GM18505 (cell line): ENCODE measurements around the gene ADIPOR1.
"Not testable (repeated sequence)": the region's sequence is repeated elsewhere in the genome, so short reads cannot be mapped to it uniquely, and the experiment has no call there.

Source experiments
- ATAC-seq: cut with Tn5 transposase; IDR thresholded peaks from one replicate; pipeline ENCODE4 v1.9.1; 2021; ENCODE audit not compliant: unreplicated experiment
- POLR2A ChIP-seq: IDR thresholded peaks from 4 replicates; pipeline ENCODE4 v1.6.1; 2011; ENCODE audit warnings: borderline replicate concordance; ENCODE audit not compliant: insufficient read depth, insufficient read length; ENCODE audit errors: extremely low read depth

Gene ADIPOR1, protein sequence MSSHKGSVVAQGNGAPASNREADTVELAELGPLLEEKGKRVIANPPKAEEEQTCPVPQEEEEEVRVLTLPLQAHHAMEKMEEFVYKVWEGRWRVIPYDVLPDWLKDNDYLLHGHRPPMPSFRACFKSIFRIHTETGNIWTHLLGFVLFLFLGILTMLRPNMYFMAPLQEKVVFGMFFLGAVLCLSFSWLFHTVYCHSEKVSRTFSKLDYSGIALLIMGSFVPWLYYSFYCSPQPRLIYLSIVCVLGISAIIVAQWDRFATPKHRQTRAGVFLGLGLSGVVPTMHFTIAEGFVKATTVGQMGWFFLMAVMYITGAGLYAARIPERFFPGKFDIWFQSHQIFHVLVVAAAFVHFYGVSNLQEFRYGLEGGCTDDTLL

DNA sequence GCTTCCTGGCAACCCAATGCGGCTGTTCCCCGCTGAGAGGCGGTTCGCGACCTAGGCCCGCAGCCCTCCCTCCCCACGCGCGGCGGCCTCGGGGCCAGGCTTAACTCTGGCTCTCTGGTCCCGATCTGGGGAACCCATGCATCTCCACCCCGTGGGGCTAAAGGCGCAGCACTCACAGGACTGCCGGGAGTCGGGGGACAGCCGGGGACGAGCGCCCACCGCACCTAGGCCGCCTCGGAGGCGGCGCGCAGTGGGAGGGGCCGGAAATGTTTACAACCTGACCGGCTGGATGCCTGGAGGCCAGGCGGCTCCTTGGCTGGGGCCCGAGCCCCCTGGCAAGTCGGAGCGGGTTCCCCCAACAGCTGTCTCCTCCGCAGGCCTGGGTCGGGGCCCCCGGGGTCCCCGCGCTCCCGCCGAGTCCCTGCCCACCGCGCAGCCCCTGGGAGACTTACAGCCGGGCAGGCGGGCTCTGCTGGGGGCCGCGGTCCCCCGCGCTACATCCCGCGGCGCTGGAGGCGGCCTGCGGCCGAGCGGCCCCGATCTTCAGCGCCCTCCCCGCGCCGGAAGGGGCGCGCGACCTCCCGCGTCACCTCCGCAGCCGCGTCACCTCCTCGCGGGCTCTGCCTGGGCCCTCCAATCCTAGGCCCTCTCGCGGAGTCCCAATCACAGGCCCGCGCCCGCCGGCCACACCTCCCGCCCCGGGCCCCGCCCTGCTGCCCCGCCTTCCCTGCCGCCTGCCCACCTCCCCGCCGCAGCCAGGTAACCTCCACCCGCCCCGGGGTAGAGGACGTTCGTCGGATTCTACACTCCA, at the start of gene ADIPOR1:
Gene ADIPOR1, minus strand, starts transcription at position 580 of the 811 bp plus-strand sequence. CDS start 7,242 bp downstream, outside the sequence.
- TF ChIP-seq POLR2A, result peak; percentile 91
- ATAC-seq, result peak; percentile 98

DNA sequence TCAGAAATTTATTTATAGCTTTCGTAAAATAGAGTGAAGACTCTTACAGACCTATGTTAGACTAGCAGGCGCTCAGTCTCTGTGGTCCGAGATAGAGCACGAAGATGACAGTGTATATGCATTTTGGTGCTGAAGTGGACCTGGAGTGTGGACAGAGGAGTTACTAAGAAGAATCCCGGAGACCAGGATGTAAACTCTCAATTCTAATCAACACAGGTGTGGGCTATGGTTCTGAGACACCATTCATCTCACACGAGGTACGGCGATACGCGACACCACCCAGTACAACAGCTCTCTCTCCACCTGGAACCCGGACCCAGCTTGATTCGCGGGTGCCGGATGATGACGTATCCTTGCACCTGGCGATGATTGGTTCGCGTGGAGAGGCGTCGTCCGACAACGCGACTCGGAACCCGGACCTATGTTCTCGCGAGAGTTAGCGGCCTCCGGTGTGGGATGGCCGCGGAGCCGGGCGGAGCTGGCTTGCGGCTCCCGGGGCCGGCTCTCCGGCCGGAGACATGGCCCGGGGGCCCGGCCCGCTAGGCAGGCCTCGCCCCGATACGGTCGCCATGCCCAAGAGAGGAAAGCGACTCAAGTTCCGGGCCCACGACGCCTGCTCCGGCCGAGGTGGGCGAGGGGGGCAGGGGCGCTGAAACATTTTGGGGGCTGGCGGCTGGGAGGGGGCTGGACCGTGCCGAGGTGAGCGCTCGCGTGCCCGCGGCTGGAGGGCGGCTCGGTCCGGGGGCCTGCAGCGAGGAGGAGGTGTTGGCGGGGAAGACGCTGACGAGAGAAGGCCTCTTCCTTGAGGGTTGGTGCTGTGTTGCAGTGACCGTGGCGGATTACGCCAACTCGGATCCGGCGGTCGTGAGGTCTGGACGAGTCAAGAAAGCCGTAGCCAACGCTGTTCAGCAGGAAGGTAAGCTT, 49.1 kb upstream of the ADIPOR1 start, which contains the start of gene TMEM183A:
Gene TMEM183A, plus strand, starts transcription at position 427 of the 924 bp plus-strand sequence. Its CDS starts 92 bp downstream, at position 519.
- peak; percentile 96 for TF ChIP-seq POLR2A
- peak; percentile 93 for ATAC-seq

DNA sequence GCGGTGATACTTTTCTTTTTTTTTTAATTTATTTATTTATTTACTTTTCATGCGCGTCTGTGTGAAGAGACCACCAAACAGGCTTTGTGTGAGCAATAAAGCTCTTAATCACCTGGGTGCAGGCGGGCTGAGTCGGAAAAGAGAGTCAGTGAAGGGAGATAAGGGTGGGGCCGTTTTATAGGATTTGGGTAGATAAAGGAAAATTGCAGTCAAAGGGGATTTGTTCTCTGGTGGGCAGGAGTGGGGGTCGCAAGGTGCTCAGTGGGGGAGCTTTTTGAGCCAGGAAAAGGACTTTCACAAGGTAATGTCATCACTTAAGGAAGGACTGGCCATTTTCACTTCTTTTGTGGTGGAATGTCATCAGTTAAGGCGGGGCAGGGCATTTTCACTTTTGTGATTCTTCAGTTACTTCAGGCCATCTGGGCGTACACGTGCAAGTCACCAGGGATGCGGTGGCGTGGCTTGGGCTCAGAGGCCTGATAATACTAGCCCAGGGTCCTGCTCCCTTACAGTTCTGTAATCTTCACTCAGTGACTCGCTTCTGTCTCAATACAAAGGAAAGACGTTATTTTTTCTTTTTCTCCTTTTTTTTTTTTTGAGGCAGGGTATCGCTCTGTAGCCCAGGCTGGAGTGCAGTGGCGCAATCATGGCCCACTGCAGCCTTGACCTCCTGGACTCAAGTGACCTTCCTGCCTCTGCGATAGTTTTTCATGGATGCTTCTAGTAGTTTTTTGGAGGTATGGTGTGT, 47.5 kb upstream of the ADIPOR1 start:
- ATAC-seq, result not testable (repeated sequence)

DNA sequence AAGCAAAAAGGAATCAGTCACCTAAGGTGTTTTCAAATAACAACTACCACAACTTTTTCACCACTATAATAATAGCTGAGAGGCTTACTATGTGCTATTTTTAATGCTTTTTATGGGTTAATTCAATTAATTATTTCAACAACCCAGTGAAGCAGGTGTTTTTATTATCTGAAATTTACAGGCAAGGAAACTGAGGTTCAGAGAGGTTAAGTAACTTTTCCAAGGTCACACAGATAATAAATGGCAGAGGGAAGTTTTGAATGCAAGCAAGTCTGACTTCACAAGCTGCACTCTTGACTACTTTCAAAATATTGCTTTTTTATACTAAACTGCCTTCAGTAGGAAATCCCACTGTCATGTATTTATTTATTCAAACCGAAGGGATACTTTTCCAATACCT, 44.8 kb upstream of the ADIPOR1 start:
- ATAC-seq, result no peak

DNA sequence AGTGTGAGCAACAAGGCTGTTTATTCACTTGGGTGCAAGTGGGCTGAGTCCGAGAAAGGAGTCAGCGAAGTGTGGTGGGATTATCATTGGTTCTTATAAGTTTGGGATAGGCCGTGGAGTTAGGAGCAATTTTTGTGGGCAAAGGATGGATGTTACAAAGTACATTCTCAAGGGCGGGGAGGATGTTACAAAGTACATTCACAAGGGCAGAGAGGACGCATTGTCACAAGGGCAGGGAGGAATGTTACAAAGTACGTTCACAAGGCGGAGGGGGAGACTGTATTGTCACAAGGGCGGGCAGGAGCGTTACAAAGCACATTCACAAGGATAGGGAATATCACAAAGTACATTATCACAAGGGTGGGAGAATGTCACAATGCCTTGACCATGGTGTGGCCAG, 43.9 kb upstream of the ADIPOR1 start:
- no peak for ATAC-seq
- no peak for TF ChIP-seq POLR2A

More for the DNA sequence above, 44.8 kb upstream of the ADIPOR1 start:
- no peak for TF ChIP-seq POLR2A

DNA sequence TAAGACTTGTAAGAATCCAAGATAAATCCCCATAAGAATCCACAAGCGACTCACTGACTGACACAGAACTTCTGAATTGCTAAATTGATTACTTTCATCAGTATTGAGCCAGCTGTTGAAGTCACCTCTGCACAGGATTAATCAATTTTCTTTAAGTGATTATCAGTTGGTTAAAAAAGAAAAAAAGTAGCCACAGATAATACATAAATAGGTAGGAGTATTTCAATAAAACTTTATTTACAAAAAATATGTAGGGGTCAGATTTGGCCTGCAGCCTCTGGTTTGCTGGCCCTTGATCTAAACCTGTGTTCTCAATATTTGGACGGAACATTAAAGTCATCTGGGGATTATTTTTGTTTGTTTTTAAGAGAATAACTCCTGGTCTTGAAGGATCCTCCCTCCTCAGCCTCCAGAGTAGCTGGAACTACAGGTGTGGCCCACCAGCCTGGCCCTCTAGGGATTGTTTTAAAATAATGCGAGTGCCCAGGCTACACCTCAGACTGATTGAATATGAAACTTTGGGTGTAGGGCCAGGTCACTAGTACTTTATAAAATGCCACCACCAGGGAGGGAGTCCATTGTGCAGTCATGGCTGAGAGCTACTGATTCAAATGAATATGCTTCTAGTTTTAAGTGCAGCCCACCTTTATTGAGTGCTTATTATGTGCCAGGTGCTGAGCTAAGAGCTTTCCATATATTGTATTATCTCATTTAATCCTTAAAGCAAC, 42.3 kb upstream of the ADIPOR1 start:
- ATAC-seq, result no peak
- TF ChIP-seq POLR2A, result no peak

DNA sequence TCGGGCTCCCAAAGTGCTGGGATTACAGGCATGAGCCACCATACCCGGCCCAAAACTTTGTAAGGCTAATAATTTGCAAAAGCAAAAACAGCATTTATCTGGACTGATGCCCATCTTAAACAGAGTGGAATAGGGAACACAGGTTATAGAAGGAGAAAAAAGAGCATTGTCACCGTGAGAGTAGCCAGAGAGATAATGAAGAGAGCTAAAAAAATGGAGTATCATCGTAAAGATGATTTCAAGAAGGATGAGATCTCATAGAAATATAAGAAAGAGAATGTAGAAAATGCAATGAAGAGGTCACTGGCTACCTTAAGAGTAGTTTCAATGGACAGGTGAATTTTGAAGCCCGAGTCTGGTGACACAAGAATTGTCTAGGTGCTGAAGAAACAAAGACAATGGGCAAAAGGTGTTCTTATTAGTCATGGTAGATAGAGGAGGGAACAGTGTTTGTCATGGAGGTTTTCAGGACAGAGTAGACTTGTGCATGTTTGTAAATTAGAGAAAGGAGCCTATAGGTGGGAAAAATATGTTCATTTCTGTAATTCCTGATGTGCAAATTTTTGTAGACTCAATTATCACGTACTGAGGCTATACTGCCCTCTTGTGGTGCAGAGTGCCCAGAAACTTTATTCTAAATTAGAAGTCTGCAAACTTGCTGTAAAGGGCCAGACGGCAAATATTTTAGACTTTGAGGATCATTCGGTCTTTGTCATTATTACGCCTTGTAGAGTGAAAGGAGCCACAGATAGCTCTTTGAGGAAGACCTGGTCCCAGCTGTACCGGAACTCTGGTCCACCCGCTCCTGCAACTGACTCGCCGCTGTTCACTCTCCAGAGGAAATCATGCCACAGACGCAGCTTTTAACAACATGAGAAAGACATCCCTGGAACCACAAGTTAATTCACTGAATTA, 41.0 kb upstream of the ADIPOR1 start:
- no peak for TF ChIP-seq POLR2A
- no peak for ATAC-seq

DNA sequence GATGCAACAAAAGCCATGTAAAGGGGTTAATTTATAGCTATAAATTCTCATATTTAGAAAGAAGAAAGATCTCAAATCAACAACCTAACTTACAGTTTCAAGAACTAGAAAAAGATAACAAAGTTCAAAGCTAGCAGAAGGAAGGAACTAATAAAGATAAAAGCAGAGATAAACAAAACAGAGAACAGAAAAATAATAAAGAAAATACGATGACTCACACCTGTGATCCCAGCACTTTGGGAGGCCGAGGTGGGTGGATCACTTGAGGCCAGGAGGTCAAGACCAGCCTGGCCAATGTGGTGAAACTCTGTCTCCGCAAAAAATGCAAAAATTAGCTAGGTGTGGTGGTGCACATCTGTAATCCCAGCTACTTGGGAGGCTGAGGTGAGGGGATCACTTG, 36.6 kb upstream of the ADIPOR1 start:
- ATAC-seq, result no peak
- no peak for TF ChIP-seq POLR2A

DNA sequence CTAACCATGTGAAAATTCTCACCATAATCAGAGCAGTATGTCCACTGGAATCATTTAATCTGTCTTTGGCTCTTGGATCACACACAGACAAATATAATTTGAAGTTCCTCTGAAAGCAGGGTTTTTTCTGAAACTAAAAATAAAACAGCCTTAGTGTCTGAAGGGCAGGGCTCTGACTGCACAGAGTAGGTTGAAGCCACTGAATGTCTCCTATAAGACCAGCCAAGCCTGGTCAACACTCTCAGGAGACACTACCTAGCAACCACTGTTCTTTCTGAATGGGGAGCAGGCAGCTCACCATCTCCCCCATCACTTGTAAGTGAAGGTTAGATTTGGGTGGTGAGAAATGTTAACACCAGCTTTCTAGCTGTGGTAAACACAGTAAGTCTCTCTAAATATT, 33.0 kb upstream of the ADIPOR1 start:
- no peak for ATAC-seq

DNA sequence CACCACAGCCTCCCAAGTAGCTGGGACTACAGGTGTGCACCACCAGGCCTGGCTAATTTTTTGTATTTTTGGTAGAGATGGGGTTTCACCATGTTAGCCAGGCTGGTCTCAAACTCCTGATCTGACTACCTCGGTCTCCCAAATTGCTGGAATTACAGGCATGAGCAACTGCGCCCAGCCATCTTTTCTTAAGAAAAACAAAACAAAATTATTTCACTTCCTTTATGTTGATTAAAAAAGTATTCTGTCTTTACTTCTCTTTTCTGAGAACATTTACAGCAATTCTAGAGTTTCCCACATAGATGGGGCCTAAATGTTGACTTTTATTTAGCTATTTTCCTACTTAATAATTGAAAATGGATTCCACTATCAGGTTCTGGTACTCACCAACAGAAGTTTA, 31.8 kb upstream of the ADIPOR1 start:
- TF ChIP-seq POLR2A, result no peak

More for the DNA sequence above, 33.0 kb upstream of the ADIPOR1 start:
- no peak for TF ChIP-seq POLR2A

More for the DNA sequence above, 31.8 kb upstream of the ADIPOR1 start:
- no peak for ATAC-seq
